Ovary (tissue), 3 donors: ENCODE data around the gene ARFGEF3.

Experiments used
- CTCF ChIP-seq, 3 donors: fragments of 450-650 bp in 2 of 3; fragments of 200-600 bp in 1 of 3; IDR thresholded peaks; one replicate each; pipeline versions ENCODE4 v1.5.1 to v1.8.0; 2016 to 2022; ENCODE audit warnings: antibody characterized with exemption in 3 of 3, mild to moderate bottlenecking in 1 of 3
- EP300 ChIP-seq: sonication (generic); formaldehyde crosslinking; IDR thresholded peaks from one replicate; pipeline ENCODE4 v1.6.1; 2017; ENCODE audit warnings: antibody characterized with exemption
- POLR2A ChIP-seq: fragments of 450-650 bp; IDR thresholded peaks from one replicate; pipeline ENCODE4 v1.6.1; 2017; ENCODE audit warnings: antibody characterized with exemption, mild to moderate bottlenecking, moderate library complexity
- donor health status: DM: no; HTN: no; CAD: no.

- TF ChIP-seq CTCF (IDR thresholded peaks at IDR 0.05) (no peak), EP300 (no peak), POLR2A (no peak)
Measured at GRCh38 chr6:138128096-138128495, 33.6 kb upstream of the ARFGEF3 start.
